Chondrocyte (in vitro differentiated cells): ENCODE measurements around the gene MTRF1. TPM values are rescaled to one million over a fixed set of nuclear protein-coding genes. Genes with fewer than 3 reads are reported as not detected.
A peak's percentile ranks its signal among the peaks of the same experiment; 100 is the strongest.

Source experiments
- DNase-seq: peaks from one replicate; pipeline ENCODE4 v3.0.0; 2021; ENCODE audit warnings: mixed read lengths, low spot score
- H3K27ac Mint-ChIP-seq: one replicate; pipeline ENCODE4 v1.8.0; 2021; ENCODE audit warnings: mild to moderate bottlenecking, moderate library complexity, mixed read lengths; ENCODE audit not compliant: unreplicated experiment
- H3K27me3 Mint-ChIP-seq: 2 replicates; pipeline ENCODE4 v1.8.0; 2021; ENCODE audit warnings: low read depth, mixed read lengths
- H3K36me3 Mint-ChIP-seq: 2 replicates; pipeline ENCODE4 v1.8.0; 2021; ENCODE audit warnings: low read depth, mixed read lengths
- H3K4me1 Mint-ChIP-seq: 2 replicates; pipeline ENCODE4 v1.8.0; 2021; ENCODE audit warnings: low read depth, mild to moderate bottlenecking, mixed read lengths
- H3K4me3 Mint-ChIP-seq: one replicate; pipeline ENCODE4 v1.8.0; 2021; ENCODE audit warnings: mild to moderate bottlenecking, moderate library complexity, mixed read lengths; ENCODE audit not compliant: unreplicated experiment
- H3K9me3 Mint-ChIP-seq: 2 replicates; pipeline ENCODE4 v1.8.0; 2021; ENCODE audit warnings: low read depth, mixed read lengths
- total RNA-seq: library from RNA; stranded (reverse); gene quantifications from 3 replicates; pipeline ENCODE4 v1.2.1, GENCODE V29; 2021
- TF ChIP-seq, protein P1 (sequence below): fragments of 200-600 bp; sonication (generic); IDR thresholded peaks from 2 replicates; pipeline ENCODE4 v1.5.0; 2021; ENCODE audit warnings: antibody characterized with exemption, mild to moderate bottlenecking, moderate library complexity

MTRF1 gene
- total RNA-seq, 1 donor from 2014 or later, result 8.2 TPM

DNA sequence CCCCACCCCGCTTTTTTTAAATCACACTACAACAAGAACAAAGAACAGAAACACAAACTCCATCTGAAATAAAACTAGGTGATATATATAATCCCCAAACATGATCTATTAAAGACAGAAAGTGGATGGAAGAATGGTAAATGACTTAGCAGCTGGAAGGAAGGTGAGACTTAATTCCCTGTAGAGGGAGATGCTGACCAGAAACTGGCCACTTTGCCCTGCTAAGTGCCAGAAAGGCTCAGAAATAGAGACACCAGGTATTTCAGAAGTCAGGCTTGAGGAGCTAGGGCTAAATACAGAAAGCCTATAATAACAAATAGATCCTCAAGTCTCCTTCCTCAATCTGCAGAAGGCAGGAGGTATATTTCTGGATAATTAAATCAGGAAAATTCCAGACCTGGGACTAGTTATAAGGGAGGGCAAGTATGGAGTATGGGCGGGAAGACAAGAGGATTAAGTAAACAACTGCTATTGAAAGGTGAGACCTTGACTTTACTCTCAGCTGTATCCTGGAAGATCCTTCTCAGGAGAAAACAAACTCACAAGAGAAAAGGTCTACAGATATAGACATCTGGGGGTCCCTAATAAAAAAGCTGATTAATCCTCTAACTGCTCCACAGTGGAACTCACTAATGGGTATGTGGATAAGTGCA lies 32.2 kb downstream of the MTRF1 start:
- no peaks in the 10 kb centered on the region for H3K27me3 Mint-ChIP-seq
- H3K9me3 Mint-ChIP-seq, result peaks cover 4% of the 10 kb centered on the region

DNA sequence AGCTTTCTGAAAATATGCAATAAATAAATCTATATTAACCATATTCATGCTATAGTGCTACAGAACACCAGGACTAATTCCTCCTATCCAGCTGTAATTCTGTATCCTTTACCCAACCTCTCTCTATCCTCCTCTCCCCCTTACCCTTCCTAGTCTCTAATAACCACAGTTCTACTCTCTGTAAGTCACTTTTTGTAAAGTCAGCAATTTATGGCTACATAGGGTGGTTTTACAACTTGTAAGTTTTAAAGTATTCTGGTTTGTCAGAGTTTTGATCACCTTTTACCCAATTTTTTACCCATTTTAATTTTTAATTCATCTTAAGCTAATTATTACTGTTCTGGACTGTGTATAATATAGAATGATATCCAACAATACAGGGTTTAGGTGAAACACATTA lies 34.0 kb downstream of the MTRF1 start:
- no peak for DNase-seq
- H3K9me3 Mint-ChIP-seq, result peaks cover 4% of the 10 kb centered on the region
- H3K4me3 Mint-ChIP-seq, result no peak overlapping the region
- H3K27ac Mint-ChIP-seq, result no peak overlapping the region
- TF ChIP-seq, protein P1, sequence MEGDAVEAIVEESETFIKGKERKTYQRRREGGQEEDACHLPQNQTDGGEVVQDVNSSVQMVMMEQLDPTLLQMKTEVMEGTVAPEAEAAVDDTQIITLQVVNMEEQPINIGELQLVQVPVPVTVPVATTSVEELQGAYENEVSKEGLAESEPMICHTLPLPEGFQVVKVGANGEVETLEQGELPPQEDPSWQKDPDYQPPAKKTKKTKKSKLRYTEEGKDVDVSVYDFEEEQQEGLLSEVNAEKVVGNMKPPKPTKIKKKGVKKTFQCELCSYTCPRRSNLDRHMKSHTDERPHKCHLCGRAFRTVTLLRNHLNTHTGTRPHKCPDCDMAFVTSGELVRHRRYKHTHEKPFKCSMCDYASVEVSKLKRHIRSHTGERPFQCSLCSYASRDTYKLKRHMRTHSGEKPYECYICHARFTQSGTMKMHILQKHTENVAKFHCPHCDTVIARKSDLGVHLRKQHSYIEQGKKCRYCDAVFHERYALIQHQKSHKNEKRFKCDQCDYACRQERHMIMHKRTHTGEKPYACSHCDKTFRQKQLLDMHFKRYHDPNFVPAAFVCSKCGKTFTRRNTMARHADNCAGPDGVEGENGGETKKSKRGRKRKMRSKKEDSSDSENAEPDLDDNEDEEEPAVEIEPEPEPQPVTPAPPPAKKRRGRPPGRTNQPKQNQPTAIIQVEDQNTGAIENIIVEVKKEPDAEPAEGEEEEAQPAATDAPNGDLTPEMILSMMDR, result no peak
- H3K36me3 Mint-ChIP-seq, result peaks cover 2% of the 10 kb centered on the region
- peaks cover 4% of the 10 kb centered on the region for H3K4me1 Mint-ChIP-seq
- H3K27me3 Mint-ChIP-seq, result no peaks in the 10 kb centered on the region

More for the DNA sequence above, 32.2 kb downstream of the MTRF1 start:
- TF ChIP-seq, protein P1, result no peak
- Mint-ChIP-seq H3K27ac (no peak overlapping the region), H3K36me3 (peaks cover 6% of the 10 kb centered on the region), H3K4me1 (peaks cover 3% of the 10 kb centered on the region), H3K4me3 (no peak overlapping the region)
- no peak for DNase-seq

DNA sequence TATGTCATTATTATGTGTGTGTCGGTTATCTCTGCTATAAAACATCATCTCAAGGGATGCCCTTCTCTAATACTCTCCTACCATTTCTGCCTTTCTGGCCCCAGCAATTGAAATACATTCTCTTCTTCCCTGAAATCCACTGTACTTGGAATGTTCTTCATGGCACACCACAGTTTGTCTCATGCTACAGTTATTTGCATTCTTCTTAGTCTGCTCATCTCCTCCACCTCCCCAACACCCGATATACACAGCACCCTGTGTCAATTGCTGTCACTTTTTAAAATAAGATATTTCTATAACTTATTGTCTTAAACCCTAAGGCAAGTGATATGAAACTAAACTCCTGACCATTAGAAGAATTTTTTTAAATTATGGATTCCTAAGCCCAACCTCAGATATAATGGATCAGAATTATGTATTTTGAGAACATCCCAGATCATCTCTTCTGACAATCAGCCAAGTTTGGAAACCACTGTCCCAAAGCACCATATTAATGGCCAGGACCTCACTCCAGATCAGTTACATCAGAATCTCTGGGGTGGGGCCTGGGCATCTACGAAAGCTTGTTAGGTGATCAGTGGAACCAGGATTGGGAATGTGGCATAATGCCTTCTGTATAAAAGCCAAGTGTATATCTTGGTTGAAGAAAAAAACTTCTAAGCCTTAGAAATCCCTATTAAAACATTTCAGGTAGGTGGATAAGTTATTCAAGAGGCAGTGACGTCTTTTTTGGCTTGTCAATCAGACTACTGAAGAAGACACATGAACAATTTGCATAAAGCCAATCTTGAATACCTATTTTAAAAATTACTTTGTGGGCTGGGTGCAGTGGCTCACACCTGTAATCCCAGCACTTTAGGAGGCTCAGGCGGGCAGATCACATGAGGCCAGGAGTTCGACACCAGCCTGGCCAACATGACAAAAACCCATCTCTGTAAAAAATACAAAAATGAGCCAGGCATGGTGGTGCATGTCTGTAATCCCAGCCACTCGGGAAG lies 39.0 kb downstream of the MTRF1 start:
- Mint-ChIP-seq H3K4me3 (no peak overlapping the region), H3K36me3 (no peaks in the 10 kb centered on the region), H3K4me1 (peaks cover 9% of the 10 kb centered on the region), H3K27ac (peak overlapping the region; percentile 63), H3K27me3 (no peaks in the 10 kb centered on the region), H3K9me3 (no peaks in the 10 kb centered on the region)
- TF ChIP-seq, protein P1, result no peak
- no peak for DNase-seq

DNA sequence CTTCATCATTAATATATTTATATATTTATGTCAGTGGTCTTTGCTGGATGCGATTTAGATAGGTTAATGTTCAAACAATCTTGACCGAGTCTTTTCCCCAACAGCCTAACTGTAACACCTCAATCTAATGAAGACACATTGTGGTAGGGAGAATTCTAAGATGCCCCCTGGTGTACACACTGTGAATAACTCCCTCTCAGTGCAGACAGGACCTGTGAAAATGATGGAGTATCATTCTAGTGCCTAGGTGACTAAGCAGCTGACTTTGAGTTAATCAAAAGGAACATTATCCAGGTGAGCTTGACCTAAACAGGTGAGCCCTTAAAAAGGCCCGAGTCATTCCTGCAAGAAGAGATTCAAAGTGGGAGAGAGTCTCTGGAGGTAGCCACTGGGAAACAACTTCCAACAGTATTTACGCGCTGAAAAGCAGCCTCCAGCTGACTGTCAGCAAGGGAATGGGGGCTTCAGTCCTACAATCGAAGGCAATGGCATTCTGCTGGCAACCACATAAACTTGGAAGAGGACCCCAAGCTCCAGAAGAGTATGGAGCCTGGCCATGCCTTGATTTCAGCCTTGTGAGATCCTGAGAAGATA lies 41.0 kb downstream of the MTRF1 start:
- Mint-ChIP-seq H3K4me3 (no peak overlapping the region), H3K9me3 (no peaks in the 10 kb centered on the region), H3K27ac (no peak overlapping the region), H3K36me3 (no peaks in the 10 kb centered on the region), H3K4me1 (peaks cover 9% of the 10 kb centered on the region), H3K27me3 (no peaks in the 10 kb centered on the region)
- TF ChIP-seq, protein P1, result peak; percentile 83
- DNase-seq, result no peak

DNA sequence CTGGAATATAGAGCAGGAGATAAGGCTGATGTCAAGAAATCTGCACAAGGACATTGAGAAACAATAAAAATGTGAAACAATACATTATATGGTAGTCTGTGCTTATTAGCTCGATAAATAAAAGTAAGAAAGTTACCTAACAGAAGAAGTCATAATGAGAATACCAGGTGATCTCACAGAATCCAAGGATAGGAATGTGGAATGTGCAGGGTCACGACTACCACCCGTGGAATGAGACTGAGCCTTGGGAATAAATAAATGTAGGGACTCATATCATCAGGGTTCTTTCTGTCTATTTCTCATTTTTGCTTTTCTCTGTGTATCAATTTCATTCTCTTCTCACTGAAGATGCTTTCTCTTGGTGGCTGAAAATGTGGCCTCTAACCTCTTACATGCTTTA lies 43.0 kb downstream of the MTRF1 start:
- no peaks in the 10 kb centered on the region for H3K36me3 Mint-ChIP-seq
- H3K27ac Mint-ChIP-seq, result no peak overlapping the region
- TF ChIP-seq, protein P1, result no peak
- peaks cover 14% of the 10 kb centered on the region for H3K4me1 Mint-ChIP-seq
- H3K9me3 Mint-ChIP-seq, result no peaks in the 10 kb centered on the region
- no peak for DNase-seq
- H3K27me3 Mint-ChIP-seq, result no peaks in the 10 kb centered on the region
- no peak overlapping the region for H3K4me3 Mint-ChIP-seq
